GM18951 (cell line): Measurements from ENCODE around the gene METRNL.

Source experiments
- POLR2A ChIP-seq: IDR thresholded peaks from 4 replicates; pipeline ENCODE4 v1.6.1; 2011; ENCODE audit warnings: mild to moderate bottlenecking; ENCODE audit not compliant: insufficient read length, insufficient read depth; ENCODE audit errors: extremely low read depth
- in situ Hi-C: fragments of 300-500 bp; cut with MboI; formaldehyde crosslinking; loops from one replicate; pipeline ENCODE4 v1.12.0; 2022; ENCODE audit warnings: low sequenced_read_pairs, mixed read lengths, inconsistent platforms; ENCODE audit not compliant: unreplicated experiment

The METRNL gene

DNA sequence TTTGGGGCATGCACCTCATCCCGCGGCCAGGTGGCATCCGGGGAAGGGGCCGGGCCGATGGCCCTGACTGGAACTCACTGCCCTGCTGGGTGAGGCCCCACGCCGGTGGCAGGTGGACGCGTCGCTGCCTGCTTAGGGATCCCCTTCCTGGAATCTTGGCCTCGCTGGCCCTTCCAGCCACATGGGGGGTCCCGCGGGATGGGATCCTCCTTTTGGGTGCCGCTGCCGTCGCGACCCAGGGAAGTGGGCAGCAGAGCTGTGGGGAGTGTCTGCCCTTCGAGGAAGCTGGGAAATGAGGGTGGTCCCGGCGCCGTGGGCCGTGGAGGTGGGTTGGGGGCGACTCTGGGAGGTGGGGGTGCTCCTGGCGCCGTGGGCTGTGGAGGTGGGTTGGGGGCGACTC lies 12.8 kb downstream of the METRNL start:
- no peak for TF ChIP-seq POLR2A
- in situ Hi-C loops = no loop called here

DNA sequence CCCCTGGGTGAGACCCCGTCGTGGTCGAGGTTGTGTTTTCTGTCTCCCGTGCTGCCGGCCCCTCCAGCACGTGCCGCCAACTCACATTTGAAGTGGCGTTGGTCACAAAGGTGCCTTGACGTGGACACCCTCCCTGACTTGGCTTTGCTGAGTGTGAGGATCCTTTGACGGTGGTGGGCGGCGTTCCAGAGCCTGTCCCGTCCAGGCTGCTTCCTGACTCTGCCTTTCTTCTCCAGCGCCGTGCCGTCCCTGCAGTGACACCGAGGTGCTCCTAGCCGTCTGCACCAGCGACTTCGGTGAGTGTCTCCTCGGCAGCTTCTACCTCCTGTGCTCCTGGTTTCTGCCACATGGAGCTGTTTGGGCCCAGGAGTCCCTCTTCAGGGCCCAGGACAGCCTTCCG lies 13.5 kb downstream of the METRNL start:
- no peak for TF ChIP-seq POLR2A
- in situ Hi-C loops = no loop called here

DNA sequence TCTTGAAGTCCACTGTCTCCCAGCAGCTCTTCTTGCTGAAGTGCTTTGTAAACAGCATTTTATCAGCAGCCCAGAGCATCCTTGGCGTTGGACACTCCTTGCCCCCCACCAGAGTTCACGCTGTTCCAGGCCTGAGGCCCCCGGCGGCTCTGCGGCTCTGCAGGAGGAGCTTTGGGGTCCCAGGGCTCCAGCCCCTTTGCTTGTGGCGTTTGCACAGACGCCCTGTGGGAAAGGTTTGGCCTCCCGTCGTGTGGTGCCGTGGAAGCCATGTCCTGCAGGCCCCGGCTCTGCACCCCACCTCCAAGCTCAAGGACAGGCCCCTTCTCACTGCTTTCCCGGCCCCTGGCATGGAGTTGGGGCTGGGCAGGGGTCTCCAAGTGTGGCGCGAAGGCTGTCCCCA lies 14.1 kb downstream of the METRNL start:
- TF ChIP-seq POLR2A = no peak
- in situ Hi-C loops = no loop called here

DNA sequence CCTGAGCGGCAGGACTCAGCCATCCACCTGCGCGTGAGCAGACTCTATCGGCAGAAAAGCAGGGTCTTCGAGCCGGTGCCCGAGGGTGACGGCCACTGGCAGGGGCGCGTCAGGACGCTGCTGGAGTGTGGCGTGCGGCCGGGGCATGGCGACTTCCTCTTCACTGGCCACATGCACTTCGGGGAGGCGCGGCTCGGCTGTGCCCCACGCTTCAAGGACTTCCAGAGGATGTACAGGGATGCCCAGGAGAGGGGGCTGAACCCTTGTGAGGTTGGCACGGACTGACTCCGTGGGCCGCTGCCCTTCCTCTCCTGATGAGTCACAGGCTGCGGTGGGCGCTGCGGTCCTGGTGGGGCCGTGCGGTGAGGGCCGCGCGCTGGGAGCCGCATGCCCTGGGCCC lies 14.9 kb downstream of the METRNL start:
- TF ChIP-seq POLR2A = no peak
- in situ Hi-C loops = no loop called here

DNA sequence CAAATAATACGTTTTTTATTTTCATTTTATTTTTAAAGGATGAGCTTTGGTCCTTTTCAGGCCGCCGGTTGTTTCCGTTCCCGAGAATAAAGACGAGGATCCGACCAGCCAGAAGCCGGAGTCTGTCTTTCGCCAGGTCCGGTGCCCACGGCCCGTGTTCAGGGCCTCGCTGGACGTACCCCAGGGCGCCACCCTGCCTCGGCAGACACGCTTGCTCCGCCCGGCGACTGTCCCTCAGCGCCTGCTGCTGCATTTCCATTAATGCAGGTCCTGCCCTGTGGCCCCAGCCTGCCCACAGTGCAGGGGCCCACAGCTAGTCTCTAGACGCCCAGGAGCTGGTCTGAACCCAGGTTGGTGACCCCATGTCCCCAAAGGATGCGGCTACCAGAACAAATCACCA lies 15.6 kb downstream of the METRNL start:
- no peak for TF ChIP-seq POLR2A
- in situ Hi-C loops = no loop called here

DNA sequence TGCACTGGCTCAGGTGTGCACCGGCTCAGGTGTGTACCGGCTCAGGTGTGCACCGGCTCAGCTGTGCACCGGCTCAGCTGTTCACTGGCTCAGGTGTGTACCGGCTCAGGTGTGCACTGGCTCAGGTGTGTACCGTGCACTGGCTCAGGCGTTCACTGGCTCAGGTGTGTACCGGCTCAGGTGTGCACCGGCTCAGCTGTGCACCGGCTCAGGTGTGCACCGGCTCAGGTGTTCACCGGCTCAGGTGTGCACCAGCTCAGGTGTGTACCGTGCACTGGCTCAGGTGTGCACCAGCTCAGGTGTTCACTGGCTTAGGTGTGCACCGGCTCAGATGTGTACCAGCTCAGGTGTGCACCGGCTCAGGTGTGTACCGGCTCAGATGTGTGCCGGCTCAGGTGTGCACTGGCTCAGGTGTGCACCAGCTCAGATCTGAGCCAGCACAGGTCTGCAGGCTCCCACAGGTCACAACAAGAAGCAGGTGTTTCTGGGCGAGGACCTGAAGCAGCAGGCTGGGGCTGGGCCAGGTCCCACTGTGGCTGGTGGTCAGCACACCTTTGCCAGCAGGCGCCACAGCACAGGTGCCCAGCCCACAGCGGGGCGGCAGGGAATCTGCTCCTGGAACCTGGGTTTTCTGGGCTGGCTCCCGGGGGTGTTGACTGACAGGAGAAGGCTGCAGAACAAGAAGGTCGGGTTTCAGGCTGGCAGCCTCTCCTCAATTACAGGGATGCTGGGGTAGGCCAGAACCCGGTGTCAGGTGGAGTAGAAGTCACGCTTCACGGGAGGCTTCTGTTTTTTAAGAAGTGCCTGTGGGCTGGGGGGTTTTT lies 17.2 kb downstream of the METRNL start:
- in situ Hi-C loops = no loop called here
- no peak for TF ChIP-seq POLR2A

DNA sequence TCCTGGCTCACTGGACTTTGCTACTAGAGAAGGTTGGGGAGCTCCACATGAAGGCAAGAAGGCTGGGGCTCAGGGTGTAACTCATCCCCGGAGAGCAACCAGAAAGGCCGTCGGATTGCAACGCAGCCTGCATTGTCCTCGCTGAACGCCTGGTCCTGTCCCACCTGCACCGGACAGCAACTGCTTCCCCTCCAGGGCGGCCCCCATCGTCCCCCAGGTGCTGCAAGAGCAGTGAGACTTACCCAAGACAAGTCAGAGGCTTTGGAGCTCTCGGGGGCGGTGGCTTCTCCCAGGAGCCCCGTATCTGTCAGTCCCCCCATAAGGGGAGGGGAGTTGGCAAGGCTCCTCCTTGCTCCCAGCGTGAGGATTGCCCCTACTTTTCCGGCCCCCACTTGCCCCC lies 18.4 kb downstream of the METRNL start:
- in situ Hi-C loops = no loop called here

DNA sequence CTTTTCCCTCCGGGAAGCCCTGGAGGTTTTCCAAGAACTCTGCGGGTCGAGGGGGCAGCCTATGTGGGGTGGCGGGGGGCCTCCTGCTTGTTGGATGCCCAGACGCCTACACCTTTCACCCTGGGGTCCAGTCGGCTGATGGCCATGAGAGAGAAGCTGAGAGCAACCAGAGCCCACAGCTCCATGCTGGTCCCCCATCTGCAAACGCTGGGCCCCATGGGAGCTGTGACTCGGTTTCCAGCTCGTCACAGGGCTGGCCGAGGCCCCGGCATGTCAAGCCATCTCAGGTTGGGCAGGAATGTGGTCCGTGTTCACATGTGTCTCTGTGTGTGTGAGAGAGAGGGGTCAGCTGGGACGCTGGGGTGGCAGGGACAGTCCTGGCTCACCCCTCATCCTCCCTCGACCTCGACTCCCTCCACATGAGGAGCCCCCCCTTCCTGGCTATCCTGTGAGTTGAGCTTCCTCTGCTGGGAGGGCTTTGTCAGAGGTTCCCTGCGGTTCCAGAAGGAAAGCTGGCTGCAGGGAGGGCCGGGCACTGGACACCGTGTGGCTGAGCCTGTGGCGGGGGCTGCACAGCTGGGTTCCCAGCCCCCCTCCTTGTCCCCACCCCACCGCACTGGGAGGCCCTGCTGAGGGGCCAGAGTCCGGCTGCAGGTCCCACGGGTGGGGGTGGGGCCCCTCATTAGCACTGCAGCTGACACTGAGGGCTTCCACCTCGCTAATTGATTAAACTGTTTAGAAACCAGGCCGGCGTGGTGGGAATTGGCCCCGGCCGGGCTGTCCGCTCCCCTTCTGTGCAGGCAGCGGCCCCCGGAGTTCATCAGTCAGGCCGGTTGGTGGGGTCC lies 19.1 kb downstream of the METRNL start:
- in situ Hi-C loops = no loop called here

More for the DNA sequence above, 18.4 kb downstream of the METRNL start:
- no peak for TF ChIP-seq POLR2A

DNA sequence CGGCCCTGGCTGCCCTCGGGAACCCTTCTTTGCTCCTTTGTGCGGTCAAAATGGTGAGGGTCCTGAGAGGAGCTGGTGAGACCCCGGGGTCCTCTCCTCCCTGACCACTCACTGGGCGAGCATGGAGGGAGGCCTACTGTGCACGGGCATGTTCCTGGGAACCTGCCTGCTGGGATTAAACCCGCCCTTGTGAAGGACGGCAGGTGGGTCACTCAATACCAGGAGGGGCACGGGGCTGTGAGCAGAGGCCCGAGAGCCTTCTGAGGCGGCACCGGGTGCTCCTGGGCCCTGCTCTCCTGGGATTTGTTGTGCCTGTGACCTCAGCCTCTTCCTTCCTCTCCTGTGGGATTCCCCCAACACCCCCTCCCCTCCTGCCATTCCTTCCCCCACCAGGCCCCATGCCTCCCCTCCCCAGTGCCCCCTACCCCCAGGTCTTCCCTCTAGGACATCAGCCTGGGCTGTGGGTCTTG lies 19.7 kb downstream of the METRNL start:
- in situ Hi-C loops = no loop called here
- no peak for TF ChIP-seq POLR2A

More for the DNA sequence above, 19.1 kb downstream of the METRNL start:
- TF ChIP-seq POLR2A = no peak

DNA sequence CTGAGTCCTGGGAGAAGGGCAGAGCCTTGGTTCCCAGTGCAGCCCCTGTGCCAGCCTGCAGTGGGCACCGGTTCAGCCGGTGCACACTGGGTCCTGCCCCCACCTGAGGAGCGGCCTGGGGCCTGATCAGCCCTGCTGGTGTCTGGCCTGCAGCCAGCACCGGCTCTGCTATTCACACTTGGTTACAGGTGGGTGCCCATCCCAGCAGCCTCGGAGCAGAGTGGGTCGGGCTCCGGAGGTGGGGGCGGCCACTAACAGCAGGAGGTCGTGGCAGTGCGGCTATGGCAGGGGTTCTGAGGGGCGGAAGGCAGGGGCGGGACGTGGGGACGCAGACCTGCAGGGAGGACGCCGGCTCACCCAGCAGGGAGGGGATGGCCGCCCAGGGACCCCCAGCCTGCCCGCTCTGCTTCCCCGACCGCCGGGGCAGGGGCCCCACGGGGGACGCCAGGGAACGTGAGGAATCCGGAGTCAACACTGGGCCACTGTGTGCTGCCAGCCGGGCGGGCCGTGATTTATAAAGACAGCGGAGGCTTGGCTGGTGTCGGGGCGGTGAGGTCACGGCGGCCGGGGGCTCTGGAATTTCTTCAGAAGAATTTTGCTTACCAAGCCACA lies 20.3 kb downstream of the METRNL start:
- no peak for TF ChIP-seq POLR2A

DNA sequence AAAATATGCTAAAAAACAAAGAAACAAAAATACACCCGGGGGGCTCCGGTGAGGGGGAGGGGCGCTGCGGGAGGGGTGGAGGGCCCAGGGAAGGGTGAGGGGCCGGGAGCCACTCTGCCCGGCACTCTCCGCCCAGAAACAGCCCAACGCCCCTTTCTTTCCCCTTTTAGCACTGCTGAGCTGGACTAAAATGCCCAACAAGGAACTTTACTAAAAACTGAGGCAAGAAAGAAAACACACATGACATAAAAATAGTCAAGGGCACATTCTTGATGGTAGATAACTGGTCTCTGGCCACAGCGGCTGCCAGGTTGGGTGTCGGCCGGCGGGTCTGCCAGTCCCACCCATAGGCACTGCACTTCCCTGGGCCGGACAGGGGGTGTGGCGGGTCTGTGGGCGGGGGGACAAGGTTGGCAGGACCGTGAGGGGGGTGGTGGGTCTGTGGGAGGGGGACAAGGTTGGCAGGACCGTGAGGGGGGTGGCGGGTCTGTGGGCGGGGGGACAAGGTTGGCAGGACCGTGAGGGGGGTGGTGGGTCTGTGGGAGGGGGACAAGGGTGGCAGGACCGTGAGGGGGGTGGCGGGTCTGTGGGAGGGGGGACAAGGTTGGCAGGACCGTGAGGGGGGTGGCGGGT lies 20.9 kb downstream of the METRNL start:
- in situ Hi-C loops = no loop called here
- no peak for TF ChIP-seq POLR2A

More for the DNA sequence above, 20.3 kb downstream of the METRNL start:
- in situ Hi-C loops = no loop called here

DNA sequence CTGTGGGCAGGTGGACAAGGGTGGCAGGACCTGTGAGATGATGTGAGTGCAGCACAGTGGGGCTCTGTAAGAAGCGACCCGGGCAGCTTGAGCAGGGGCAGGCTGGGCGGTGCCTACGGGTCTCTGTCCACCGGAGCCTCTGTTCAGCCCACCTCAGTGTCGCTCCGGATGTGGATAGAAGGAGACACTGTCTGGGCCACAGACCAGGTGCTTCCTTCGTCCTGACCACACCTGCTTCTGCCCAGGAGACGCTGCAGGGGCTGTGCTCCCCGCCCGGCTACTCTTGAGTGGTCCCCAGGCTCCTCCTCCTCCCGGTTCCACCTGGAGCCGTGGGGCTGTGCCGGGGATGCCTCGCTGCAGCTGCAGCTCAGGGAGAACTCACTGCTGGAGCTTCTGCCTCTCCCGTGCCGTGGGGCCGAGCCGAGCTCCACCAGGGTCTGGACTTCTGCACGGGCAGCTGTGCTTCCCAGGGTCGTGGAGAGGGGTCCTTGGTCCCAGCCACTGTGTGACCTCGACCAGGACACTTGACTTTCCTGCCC lies 21.5 kb downstream of the METRNL start:
- TF ChIP-seq POLR2A = no peak
- in situ Hi-C loops = no loop called here
